ENCODE data around the gene WSCD1.
A peak's percentile ranks its signal among the peaks of the same experiment; 100 is the strongest.

WSCD1 gene

DNA sequence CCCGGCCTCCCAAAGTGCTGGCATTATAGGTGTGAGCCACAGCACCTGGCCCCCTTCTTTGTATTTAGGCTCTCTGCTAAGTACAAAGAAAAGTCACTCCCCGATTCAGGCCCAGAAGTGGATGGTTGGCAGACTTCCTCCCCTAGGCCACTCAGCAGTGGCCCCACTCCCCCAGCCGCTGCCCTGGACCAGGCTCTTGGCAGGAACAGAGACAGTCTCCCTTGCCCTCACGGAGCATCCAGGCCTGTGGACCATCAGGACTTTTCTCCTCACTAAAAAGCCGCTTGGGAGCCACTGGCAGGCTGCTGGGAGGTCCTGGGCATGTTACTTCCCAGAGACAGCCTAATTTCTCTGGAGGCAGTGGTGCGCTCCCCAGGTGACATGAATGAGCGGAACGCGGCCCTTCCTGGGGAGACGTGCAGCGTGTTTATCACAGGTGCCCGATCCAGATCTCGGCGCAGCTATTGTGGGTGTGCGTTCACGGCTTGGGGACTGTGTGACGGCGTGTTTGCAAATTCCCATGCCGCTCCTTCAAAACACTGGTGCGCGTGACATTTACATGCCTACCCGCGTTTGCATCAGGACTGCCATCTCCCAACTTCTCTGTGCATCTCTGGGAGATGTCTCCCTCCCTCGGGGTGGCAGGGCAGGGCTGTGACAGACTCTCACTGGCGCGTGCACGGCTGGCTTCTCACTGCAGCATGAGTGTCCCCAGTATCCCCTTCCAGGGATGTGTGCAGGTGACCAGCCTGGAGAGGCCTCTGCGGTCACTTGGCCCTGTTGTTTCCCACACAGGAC, 16.6 kb downstream of the WSCD1 start:
- no peak for DNase-seq

DNA sequence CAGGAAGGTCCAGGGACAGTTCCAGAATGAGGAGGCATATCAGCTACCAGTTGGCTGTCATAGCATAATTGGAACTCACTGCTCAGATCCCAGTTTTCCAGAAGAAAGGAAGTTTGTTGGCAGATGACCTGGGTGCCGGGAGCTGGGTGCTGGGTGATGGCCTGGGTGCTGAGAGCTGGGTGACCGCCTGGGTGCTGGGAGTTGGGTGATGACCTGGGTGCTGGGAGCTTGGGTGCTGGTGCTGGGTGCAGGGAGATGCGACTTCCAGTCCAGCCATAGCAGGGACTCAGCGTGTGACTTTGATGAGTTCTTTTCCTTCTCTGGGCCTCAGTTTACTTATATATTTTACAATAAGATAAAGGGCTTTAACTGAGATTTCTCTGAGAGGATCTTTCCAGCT, 18.0 kb downstream of the WSCD1 start:
- no peak for DNase-seq

DNA sequence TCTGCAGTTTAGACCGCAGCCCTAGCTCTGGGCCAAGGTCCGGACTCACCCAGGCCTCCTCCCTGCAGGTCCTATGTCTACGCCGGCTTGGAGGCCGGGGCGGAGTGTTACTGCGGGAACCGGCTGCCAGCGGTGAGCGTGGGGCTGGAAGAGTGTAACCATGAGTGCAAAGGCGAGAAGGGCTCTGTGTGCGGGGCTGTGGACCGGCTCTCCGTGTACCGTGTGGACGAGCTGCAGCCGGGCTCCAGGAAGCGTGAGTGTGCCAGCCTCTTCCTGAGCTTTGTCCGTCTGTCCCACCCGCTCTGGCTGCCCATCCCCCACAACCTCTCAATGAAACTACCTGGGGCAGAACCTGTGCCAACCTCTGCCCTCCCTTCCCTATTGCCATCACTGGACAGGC, 20.1 kb downstream of the WSCD1 start:
- DNase-seq = no peak

DNA sequence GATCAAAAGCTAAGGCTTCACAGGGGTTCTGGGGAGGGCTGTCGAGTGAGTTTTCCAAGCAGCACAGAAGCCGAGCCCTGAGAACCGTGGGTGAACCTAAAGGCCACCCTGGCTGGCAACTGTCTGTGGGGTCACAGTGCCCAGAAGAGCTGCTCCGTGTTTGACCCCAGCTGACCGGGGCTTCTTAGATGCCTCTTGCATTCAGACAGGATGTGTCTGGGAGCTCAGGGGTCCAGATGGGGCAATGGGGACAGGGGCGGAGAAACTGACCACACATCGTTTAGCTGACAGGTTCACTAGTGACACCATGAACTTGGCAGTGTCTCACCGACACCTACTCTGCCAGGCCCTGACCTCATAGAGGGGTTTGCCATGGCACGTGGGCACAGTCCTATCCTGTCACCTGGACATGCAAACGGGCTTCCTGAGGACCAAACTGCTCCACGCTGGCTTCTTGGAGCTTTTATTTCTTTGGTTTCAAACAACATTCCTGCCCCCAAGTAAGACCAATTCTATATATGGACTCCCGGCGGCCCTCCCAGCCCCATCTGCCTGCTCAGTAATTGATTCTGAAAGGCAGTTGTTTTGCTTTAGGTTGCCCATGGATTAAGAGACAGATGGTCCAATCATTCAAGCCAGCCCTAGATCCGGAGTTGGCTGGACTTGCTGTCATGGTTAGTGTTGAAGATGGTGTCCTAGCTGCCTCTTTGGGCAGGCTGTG, 22.2 kb downstream of the WSCD1 start:
- peak; percentile 53 for DNase-seq

GRCh38 chr17:6092903-6093468, 22.8 kb downstream of the WSCD1 start:
- no peak for DNase-seq

DNA sequence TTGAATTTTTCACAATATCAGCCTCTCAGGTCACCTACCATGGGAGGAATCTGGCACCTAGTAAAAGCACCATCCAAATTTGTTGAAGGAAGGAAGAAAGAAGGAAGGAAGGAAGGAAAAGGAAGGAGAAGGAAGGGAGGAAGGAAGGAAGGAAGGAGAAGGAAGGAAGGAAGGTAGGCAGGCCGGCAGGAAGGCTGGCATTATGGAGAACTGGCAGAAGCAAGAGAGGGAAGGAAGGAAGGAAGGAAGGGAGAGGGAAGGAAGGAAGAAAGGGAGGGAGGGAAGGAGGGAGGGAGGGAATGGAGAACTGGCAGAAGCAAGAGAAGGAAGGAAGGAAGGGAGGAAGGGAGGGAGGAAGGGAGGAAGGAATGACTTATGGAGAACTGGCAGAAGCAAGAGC, 24.3 kb downstream of the WSCD1 start:
- DNase-seq = no peak

DNA sequence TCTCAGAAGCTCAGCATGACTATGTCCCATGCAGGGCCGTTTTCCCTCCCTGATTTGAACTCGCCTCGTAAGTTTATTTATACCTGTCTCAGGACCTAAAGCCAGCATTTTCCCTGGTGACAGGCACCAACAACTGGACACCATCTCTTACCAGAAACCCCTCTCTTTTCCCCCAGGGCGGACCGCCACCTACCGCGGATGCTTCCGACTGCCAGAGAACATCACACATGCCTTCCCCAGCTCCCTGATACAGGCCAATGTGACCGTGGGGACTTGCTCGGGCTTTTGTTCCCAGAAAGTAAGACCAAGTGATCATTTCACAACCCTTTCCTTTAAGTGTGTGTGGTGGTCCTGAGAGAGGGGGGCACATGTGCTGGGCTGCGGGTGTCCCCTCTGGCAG, 24.7 kb downstream of the WSCD1 start:
- DNase-seq = no peak

DNA sequence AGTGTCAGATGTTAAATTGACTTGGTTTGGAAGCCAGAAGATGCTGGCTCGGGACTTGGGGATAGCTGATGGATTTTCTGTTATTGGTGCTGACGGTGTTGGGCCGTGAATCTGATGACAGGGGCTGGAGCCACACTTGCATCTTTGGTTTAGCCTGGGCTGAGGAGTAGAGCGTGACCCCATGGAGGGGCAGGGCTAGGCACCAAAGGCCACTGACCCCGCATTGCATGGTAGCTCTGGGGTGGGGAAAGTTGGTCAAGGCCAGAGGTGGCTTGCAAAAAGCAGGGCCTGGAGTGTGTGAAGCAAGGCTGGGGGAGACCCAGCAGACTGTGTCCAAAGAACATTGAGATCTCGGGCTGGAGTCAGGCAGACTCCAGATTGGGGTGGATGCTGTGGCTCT, 25.3 kb downstream of the WSCD1 start:
- no peak for DNase-seq

GRCh38 chr17:6096201-6097004, 26.2 kb downstream of the WSCD1 start:
- no peak for DNase-seq

DNA sequence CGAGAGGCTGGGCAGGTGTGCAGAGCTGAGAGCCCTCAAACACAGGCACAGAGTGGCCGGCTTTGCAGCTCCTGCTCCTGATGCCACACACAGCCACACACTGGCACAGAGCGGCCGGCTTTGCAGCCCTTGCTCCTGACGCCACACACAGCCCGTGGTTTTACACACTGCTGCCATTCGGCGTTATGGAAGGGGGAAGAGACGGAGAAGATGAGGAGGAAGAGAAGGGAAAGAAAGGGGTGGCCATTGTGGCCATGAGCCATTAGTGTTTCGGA, 26.8 kb downstream of the WSCD1 start:
- no peak for DNase-seq

DNA sequence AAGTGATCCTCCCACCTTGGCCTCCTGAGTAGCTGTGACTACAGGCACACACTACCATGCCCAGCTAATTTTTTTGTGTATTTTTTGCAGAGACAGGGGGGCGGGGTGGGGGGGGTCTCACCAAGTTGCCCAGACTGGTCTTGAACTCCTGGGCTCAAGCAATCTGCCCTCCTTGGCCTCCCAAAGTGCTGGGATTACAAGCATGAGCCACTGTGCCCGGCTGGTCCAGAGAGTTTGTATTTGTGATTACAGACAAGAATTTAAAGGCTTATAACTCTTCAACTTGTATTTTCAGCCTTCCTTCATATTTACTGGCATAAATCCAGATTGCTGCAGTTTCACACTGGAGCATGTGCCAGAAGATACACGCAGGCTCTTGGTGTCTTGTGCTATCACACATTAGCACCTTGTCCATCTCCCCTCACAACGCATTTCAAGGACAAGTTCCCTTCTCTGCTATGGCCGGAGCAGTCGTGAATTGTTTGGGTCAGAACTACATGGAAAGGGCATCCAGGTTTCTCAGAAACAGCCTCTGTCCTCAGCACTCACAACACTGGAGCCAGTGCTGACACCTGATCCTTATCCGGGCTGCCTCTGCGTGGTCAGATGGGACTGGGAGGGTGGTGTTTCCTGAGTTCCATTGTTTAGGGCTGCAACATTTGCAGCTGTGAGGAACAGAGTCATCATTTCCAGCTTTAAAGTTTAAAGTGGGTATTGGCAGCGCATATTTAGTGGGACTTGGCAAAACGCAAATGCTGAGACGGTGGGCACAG, 28.1 kb downstream of the WSCD1 start:
- DNase-seq = peak; percentile 67

GRCh38 chr17:6098823-6099180, 28.6 kb downstream of the WSCD1 start:
- DNase-seq = no peak

GRCh38 chr17:6099492-6099891, 29.3 kb downstream of the WSCD1 start:
- DNase-seq = no peak

DNA sequence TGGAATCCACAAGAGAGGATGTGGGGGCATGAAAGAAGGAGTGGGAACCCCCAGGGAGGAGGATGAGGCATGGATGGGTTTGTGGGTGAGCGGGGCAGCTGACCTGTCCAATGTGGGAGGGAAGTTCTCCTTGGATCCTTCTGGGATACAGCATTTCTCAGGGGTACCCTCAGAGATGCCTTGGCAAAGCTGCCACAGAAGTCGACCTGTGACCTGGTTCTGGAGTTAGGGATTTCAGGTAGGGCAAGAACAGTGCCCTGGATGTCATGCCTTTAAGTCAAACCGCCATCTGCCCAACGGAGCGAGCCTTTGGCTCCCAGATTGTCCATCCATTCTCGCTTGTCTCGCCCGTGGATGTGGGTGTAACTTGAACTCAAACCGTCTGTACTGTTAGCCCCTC, 30.0 kb downstream of the WSCD1 start:
- peak; percentile 11 for DNase-seq

- DNase-seq = peak; percentile 3
These were observed 30.8 kb downstream of the WSCD1 start for GRCh38 chr17:6100891-6101500.

- peak; percentile 8 for DNase-seq
These were observed 31.5 kb downstream of the WSCD1 start for GRCh38 chr17:6101706-6102105.

GRCh38 chr17:6102615-6103014, 32.4 kb downstream of the WSCD1 start:
- DNase-seq = no peak

- DNase-seq = no peak
These were observed 34.9 kb downstream of the WSCD1 start for GRCh38 chr17:6104956-6105648.

DNA sequence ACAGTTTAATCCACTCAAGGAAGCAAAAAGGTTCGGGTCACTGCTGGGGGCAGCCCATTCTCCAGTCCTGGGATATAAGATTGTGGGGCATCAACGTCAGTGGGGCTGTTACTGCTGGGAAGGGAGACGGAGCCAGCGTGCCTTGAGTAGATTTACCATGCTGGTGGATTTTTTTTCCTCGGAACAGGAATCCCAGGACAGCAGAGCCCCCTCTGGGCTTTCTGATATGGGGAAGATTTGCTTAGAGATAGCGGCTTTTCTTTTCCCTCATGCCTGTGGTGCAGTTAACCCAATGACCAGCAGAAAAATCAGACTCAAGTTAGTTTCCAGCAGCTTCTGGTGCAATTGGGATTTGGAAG, 35.4 kb downstream of the WSCD1 start:
- no peak for DNase-seq

DNA sequence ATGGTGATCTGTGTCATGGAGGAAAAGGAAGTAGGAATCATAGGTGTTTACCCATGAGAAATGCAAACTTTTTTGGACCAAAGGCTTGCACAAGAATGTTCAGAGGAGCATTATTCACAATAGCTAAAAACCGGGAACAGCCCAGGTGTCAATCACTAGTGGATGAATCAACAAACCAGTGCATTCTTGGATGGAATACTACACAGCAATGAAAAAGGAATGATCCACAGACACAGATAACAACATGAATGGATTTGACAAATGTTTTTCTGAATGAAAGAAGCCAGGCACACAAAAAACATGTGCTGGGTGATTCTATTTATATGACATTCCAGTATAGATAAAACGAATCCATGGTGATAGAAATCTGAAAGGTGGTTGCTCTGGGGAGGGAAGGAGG, 36.0 kb downstream of the WSCD1 start:
- no peak for DNase-seq

DNA sequence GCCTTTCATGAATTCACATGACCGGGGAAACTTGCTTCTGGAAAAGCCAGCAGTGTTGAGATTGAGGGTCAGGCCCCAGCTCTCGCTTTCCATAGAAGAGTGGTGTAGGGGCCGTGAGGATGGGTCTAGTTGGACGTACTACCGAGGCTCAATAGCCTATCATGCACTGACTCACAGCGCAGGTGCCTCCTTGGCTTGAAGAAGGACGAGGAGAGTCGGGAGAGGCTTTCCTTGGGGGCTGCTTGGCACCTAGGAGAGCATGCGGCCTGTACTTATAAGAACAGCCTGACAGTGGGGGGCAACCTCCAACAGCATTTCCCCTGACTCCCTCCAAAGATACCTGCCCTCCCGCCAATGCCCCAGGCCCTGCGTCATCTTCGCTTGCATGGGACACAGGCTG, 37.6 kb downstream of the WSCD1 start:
- no peak for DNase-seq

DNA sequence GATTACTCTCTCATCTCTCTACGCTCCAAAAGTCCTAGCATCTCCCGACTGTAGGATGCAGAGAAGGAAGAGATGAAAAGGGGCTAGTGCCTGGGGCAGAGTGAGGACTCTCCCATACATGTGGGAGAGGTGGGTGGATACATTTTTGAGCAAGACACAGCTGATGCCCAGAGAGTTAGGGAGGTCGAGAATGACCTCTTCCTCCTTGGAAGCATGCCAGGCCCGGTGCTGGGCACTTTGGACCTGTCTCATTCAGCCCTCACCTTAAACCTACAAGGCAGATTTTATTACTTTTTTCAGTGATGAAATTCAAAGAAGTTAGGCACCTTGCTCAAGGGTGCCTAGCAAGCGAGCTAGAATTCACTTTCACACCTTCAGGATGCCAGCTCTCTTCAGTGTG, 38.2 kb downstream of the WSCD1 start:
- DNase-seq = no peak
